ENCODE results near the gene SAFB. TPM values are rescaled to one million over a fixed set of nuclear protein-coding genes. Genes with fewer than 3 reads are reported as not detected.
"Not testable (repeated sequence)": the region's sequence is repeated elsewhere in the genome, so short reads cannot be mapped to it uniquely, and the experiment has no call there.

The SAFB gene
- total RNA-seq, 1 donor from 2014 or later = 67.4 TPM

DNA sequence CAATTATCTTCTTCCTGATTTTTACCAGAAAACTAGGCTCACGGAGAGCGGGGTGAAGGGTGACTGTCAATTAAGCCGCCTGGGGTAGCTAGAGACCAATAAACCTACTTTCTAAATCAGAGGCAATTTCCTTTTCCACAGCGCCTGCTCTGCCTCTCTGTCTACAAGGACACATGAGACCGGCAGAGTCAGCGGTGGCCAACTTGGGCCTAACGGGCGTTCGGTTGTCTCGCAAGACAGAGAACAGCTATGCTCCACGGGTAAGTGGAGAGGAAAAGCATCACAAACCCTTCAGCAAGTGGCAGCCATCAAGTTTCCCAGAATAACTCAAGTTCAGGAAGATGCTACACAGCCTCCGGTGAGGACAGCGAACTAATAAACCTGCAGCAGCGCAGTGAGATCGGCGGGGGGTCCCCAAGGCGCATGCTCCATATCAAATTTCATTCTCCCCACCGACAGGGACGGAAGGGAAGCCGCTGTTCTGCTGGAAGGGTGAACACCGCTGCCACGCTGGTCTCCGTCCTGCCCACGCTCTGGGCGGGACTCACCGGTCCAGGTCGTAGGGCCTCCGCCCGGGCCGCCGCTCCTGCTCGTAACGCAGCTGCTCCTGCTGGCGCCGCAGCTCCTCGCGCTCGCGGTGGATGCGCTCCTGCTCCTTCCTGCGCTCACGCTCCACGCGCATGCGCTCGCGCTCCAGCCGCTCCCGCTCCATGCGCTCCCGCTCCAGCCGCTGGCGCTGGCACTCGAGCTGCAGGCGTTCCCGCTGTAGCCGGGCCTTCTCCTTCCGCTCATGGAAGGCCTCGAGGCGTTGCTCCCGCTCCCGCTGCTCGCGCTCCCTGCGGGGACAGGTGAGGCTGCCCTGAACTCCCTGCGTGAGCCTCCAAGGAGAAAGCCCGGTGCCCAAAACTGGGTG is 29.3 kb upstream of the SAFB start:
- no peak for DNase-seq (ENCODE audit: low spot score)
- intact Hi-C loops (cut with DNase I) = no loop called here

DNA sequence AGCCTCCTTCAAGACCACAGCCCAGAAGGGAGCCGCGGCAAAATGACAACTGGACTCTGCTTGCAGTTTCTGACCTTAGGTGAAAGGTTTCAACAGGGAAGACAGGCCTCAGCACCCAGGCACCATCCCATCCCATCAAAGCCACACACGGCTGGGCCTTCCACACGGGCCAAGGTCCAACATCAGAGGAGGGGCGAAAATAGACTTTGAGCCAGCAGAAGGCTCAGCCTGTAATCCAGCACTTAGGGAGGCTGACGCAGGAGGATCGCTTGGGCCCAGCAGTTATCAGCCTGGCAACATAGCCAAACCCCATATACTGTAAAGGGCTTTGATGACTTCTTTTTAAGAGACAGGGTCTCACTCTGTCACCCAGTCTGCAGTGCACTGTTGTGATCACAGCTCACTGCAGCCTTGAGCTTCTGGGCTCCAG is 28.3 kb upstream of the SAFB start:
- DNase-seq (ENCODE audit: low spot score) = no peak
- intact Hi-C loops (cut with DNase I) = no loop called here

DNA sequence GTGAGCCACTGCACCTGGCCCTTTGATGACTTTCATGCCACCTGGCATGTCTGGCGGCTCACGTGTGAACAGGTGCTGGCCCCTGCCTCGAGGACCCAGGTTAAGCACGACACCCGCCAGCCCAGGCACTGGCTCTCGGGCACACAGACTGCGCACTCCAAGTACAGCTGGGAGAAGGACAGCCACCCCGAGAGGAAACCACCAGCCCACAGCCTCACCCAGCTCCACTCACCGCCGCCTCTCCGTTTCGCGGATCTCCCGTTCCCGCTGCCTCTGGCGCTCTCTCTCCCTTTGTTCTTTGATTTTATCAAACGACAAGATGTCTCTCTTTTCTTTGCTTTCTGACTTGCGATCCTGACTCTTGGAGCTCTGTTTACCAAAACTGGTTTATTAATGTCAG is 27.8 kb upstream of the SAFB start:
- no peak for DNase-seq (ENCODE audit: low spot score)
- intact Hi-C loops (cut with DNase I) = no loop called here

DNA sequence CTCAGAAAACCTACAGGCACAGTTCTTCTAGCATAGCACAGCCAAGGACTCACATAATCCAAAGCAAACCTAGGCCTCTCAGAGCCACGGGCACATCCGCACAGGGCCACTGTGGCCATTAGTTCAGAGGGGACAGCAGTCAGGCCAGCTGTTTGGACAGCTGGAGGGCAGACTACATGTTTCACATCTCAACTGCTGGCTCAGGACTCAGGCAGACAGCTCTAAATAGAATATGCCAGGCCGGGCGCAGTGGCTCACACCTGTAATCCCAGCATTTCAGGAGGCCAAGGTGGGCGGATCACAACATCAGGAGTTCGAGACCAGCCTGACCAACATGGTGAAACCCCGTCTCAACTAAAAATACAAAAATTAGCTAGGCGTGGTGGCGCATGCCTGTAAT is 27.1 kb upstream of the SAFB start:
- intact Hi-C loops (cut with DNase I) = no loop called here
- DNase-seq (ENCODE audit: low spot score) = no peak

DNA sequence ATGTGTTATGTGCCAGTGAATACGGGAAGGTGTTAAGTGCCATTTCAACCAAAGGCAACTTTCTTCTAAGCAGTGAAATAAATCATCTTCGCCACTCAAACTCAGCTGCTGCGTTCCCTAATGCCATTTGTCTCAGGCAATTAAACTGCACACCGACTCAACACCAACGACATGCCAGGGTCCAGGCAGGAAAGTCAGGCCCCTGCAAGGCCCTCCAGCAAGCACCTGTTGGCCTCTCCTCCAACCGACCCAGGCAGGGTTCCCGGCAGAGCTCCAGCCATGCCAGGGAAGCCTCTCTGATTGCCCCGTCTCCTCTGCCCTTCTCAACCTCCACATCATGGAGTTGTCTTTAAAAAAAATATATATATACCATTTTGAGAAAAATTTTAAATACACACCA is 22.1 kb upstream of the SAFB start:
- no peak for DNase-seq (ENCODE audit: low spot score)
- intact Hi-C loops (cut with DNase I) = no loop called here

DNA sequence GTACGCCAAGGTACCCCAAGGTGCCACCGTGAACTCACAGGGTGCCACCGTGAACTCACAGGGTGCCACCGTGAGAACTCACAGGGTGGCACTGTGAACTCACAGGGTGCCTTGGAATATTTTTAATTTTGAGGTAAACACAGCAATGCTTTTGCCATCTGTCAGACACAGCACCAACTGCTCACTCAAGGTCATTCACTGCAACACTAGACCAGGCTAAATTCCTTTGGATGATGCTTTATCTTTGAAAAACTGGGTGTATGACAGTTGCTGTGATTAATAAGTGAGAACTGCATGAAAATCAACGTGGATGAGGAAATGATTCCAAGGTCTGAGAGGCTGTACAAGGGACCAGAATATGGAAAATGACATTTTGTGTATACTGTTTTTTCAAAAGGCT is 19.3 kb upstream of the SAFB start:
- intact Hi-C loops (cut with DNase I) = no loop called here

DNA sequence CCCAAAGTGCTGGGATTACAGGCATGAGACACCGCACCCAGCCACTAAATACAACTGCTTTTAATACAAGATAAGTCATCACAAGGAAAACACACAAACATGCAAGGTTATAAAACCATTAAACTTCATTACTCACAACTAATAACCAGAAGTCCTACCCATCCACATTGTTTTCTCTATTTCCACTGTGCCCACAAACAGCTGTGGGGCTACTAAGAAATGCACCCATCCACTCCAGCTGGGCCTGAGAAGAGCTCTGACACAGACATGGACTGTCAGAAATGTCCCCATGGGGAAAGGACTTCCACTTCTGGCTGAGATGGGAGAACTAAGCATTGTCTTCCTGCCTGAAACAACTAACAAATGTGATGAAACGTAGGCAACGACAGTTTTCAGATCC is 17.5 kb upstream of the SAFB start:
- intact Hi-C loops (cut with DNase I) = no loop called here
- DNase-seq (ENCODE audit: low spot score) = no peak

More for the DNA sequence above, 19.3 kb upstream of the SAFB start:
- no peak for DNase-seq (ENCODE audit: low spot score)

DNA sequence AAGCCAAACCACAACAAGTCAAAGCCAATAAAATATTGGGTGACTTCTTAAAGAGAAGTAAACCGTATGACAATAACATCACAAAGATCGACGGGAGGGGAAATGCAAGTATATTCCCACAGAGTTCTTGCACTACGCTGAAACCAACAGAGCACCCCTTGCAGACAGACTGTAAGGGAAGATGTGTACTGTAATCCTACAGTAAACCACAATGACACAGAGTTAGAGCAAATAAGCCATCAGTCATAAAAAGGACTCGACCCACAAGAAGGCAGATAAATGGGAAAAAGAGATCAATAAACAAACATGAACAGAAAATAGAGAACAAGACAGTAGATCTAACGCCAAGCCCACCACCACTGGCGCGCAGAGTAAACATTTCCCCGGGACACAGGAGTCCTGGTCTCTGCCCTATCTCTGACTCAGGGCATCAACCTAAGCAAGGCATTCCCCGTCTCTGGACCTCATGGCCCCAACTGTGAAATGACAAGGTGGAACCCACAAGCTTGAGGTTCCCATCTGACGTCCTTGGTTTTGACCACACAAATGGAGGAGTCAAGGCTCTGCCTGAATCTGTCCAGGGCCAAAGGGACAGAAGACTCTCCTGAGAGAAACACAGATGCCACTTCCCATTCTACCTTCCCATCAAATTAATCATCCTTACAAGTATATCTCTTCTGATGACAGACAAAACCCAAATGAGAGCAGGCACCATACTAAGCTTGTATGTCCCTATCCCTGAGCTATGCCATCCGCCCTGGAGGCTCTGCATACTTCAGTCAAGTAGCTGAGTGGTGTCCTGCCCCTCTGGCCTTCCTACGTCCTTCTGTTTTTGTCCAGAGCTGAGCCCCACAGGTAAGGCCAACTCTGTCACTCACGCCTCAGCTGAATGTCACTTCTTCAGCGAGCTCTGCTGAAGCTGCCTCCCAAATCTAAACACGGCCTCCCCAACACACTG is 15.3 kb upstream of the SAFB start:
- DNase-seq (ENCODE audit: low spot score) = no peak
- intact Hi-C loops (cut with DNase I) = no loop called here

DNA sequence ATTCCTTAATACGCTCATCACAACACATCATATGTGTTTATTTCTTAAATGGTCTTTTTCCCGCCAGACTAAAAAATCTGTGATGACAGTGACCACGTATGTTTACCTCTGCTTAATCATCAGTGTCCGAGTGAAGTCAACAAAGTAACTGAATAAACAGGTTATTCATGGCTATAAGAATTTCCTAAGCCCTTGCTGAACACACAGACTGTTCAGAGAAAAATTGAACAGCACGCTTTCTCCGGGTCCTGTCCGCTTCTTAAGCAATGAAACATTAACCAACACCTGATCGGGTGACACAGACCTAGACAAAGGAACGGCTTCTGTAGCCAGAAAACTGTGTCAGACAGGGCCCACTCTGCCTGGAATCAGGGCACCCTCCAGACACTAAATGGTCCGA is 14.6 kb upstream of the SAFB start:
- no peak for DNase-seq (ENCODE audit: low spot score)
- intact Hi-C loops (cut with DNase I) = no loop called here

DNA sequence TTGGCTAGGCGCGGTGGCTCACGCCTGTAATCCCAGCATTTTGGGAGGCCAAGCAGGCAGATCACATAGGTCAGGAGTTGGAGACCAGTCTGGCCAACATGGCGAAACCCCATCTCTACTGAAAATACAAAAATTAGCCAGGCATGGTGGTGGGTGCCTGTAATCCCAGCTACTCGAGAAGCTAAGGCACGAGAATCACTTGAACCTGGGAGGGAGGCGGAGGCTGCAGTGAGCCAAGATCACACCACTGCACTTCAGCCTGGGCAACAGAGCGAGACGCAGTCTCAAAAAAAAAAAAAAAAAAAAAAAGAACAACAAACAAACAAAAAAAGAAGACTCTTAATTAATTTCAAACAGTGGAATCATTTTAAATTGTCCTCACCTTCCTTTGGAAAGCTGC is 14.1 kb upstream of the SAFB start:
- intact Hi-C loops (cut with DNase I); DNase-seq (ENCODE audit: low spot score): not testable (repeated sequence)

DNA sequence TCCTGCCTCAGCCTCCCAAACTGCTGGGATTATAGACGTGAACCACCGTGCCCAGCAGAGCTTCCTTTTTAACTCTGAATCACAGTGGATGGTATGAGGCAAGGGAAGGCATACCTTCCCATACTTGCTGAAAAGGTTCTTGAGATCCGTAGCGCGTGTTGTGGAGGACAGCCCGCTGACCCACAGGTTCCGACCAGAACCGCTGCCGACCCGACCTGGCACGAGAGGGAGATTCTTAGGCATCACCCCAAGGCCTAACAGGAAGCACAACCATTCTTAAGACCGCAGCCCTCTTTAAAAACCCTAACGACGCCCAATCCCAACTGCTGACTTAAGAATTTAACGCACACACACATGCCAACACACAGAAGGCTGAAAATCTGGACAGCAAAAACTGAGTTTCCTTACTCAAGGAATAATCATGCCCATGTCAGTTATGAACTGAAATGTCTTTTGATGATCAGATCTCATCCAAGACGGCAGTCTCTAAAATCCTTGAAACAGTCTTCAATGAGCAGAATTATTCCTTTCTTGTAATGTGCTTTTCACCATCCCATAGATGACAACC is 12.9 kb upstream of the SAFB start:
- intact Hi-C loops (cut with DNase I) = no loop called here
- no peak for DNase-seq (ENCODE audit: low spot score)

DNA sequence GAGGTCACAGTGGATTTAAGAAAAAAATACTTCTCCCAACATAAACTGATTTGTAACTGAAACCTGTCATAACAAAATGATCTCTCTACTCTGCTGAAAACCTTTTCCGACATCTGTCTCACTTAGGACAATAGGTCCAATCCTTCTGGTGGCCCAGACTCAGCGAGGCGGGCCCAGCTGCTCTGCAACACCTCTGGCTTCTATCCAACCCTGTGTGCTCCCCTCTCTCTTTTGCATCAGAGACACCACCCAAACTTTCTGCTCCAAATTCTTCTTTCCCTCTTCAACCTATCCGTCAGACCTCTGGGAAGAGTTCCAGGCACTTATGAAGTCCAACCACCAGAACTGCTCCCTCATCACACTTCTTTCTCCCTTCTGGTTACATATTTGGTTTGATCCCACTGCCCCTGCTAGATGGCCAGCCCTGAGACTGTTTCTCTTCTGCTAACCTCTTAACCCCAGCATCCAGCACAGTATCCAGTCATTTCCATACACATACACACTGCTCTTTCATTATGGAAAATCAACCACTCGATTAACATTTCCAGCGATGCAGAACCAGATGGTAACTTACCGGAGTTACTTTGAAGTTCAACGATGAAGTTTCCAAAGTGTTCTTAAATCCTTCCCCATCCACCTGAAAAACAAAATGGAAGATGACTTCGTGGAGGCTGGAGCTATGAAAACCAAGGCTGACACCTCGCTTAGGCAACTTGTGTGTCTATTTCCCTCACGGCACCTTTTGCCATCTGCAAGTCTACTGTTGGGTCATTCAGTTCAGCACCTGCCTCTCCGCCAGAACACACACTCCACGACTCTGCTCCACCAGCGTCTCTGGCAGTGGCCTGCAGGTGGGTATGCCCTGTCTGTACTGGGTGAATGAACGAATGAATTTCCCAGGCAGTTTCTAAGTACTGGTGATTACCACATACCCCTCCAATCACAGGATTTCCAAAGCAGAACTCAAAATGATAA is 9.7 kb upstream of the SAFB start:
- DNase-seq (ENCODE audit: low spot score) = no peak
- intact Hi-C loops (cut with DNase I) = no loop called here

DNA sequence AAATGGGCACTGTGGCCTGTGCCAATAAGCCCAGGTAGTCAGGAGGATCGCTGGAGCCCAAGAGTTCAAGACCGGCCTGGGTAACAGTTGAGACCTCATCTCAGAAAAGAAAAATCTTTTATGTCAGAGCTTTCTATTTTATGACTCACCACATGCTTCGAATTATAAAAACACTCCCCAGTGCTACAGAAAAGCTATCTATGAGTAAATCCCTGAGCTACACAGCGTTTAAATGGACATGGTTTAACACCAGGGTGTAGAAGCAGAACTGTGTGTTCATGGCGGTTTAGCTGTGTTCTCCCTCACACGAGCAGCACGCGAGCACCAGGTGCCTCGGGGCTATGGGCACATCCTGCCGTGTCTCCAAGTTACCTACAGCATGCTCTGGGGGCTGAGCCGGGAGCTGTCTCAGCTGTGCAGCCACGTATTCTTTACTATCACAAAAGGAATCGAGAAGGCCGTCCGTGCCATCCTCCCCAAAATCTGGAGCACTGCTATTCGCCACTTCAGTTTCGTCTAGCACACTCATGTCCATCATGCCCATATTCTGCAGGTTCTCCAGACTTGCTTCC is 7.0 kb upstream of the SAFB start:
- DNase-seq (ENCODE audit: low spot score) = no peak
- intact Hi-C loops (cut with DNase I) = no loop called here

DNA sequence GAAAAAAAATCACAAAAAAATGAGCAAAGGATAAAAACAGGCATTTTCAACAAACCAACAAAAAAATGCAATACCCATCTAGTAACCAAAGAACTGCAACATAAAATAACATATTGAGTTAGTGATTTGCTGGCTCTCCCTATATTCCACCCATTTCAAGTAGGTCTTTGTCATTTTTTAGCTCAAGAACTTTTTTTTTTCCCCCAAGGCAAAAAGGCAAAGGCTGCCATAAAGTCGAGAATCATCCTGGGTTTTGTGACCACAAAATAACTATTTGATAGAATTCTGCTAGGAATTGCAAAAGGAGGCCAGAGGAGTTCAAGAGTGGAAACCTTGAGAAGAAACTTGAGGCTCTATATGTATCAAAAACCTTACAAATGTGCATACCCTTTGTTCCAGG is 5.8 kb upstream of the SAFB start:
- intact Hi-C loops (cut with DNase I) = no loop called here
- DNase-seq (ENCODE audit: low spot score) = no peak

DNA sequence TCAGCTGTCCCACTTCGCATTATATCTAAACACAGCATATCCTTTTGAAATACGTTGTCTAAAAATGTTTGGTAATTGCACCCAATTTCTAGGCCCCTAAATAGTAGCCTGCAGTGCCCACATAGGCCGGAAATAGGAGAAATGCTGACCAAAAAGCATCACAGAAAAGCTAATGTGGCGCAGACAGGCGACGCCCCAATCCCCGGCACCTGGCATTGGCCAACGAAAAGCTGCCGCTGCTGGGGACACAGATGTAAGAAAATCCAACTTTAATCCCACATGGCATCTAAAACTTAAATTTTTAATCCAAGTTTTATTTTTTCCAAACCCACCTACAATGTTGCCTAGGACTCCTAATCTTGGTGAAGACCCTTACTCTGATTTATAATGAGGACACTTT is 4.3 kb upstream of the SAFB start:
- no peak for DNase-seq (ENCODE audit: low spot score)
- intact Hi-C loops (cut with DNase I) = no loop called here

DNA sequence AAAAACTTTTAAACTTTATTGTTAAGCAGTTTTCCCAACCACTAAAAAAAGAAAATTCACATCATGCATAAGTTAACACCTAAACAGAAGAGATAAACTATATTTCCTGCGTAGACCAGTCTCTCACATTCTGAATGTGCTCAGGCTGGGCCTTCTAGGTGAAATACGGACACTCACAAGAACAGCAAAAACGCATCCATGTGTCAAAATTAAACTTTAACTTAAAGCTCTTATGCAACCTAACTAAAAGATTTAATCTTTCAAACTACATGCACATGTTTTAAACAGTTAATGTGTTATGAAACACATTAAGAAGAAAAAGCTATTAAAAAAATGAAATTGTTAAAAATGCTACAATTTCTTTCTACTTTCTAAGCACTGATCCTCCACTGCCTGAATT is 2.9 kb upstream of the SAFB start:
- intact Hi-C loops (cut with DNase I) = no loop called here

DNA sequence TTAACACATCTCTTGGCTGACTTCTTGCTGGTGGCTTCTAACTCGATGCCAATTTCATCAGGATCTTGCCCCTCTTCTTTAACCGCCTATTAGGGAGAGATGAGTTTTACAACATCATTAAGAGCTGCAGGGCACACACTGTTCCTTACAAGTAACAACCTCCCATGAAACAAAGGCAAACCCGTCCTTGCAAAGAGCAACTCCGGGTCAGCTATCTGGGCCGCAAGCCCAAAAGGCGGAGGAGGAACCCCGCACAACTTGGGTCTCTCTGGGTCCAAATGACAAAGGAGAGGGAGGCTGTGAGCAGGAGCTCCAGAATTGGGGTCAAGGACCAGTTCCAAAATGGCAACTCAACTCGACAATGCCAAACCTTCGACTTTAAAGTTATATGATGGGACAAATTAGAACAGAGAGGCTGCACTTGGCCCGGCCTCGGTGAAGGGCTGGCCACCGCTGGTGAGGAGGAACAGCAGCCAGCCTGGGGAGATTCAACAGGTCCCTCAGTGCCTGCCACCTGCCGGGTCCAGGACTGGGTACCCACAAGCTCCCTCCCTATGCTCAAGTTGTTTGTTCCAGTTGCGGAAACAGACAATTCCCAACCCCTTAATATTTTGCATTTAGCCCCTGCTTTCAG is 1.5 kb upstream of the SAFB start:
- DNase-seq (ENCODE audit: low spot score) = no peak
- intact Hi-C loops (cut with DNase I) = no loop called here

More for the DNA sequence above, 2.9 kb upstream of the SAFB start:
- no peak for DNase-seq (ENCODE audit: low spot score)

DNA sequence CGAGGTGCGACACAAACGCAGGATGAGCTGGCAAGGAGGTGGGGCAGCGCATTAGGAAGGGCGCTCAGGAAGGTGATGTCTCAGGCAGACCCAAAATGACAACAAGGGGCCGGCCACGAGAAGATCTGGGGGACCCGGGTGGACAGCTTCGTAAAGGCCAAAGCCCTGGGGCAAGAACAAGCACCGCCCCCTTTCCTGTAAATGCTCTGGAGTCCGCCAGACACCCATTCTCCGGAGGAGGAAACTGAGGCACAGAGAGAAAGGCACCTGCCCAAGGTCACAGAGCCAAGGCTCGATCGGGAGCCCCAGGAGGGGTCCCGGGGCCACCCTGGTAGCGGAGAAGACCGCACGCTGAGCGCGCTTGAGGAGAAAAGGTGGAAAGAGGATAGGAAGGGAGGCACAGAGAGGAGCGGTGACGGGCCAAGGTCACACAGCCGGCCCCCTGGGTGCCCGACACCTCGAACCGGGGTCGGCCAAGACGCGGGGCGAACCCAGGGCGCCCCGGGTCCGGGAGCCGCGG is 878 bp upstream of the SAFB start:
- DNase-seq (ENCODE audit: low spot score) = peak; percentile 76
- intact Hi-C loops (cut with DNase I) = loop anchor here (1.0 kb wide), 1 partner anchor 58 kb away; the partner anchor contains the start of gene MICOS13
